H1 (cell line): Measurements from ENCODE around the gene POGLUT2. TPM values are rescaled to one million over a fixed set of nuclear protein-coding genes. Genes with fewer than 3 reads are reported as not detected.

Source experiments
- CTCF ChIA-PET: fragments of 300-600 bp; sonication (Branson Sonifier 250); formaldehyde crosslinking; loops from one replicate; lab custom pipeline; 2021; ENCODE audit not compliant: partially characterized antibody; lab: Charles Lee
- POLR2A ChIA-PET: fragments of 300-600 bp; sonication (Branson Sonifier 250); formaldehyde crosslinking; loops from one replicate; lab custom pipeline; 2021; ENCODE audit warnings: inconsistent platforms; ENCODE audit not compliant: partially characterized antibody; lab: Charles Lee
- DNase-seq, 2 experiments: peaks; one replicate each; pipeline versions ENCODE4 v3.0.0 to v3.0.0-alpha.2; 2010 to 2022; ENCODE audit warnings: low spot score in 2 of 2, low read depth in 1 of 2, mixed read lengths in 1 of 2
- FAIRE-seq: peaks from 2 replicates; lab custom pipeline; 2011; peaks lifted over from hg19 to GRCh38; lab: Jason Lieb, UNC
- H2AFZ ChIP-seq: 2 replicates; pipeline ENCODE4 v1.8.1; 2012; ENCODE audit warnings: low read length, inconsistent platforms
- H2AK5ac ChIP-seq: 2 replicates; pipeline ENCODE4 v1.6.1; 2013; ENCODE audit warnings: low read depth, low read length
- H2BK120ac ChIP-seq: replicated peaks from 2 replicates; pipeline ENCODE3; 2013; ENCODE audit warnings: low read depth, low read length, inconsistent platforms
- H2BK12ac ChIP-seq: 2 replicates; pipeline ENCODE4 v1.6.1; 2013; ENCODE audit warnings: low read depth, low read length
- H2BK15ac ChIP-seq: 2 replicates; pipeline ENCODE4 v1.6.1; 2013; ENCODE audit warnings: low read length
- H2BK20ac ChIP-seq: 2 replicates; pipeline ENCODE4 v1.6.1; 2013; ENCODE audit warnings: low read length
- H2BK5ac ChIP-seq: 2 replicates; pipeline ENCODE4 v1.6.1; 2013; ENCODE audit warnings: low read depth, low read length
- H3K14ac ChIP-seq: 2 replicates; pipeline ENCODE4 v1.6.1; 2013; ENCODE audit warnings: inconsistent platforms; ENCODE audit not compliant: insufficient read length
- H3K18ac ChIP-seq: 2 replicates; pipeline ENCODE4 v1.6.1; 2013; ENCODE audit warnings: low read length; ENCODE audit errors: extremely low read depth
- H3K23ac ChIP-seq: 2 replicates; pipeline ENCODE4 v1.6.1; 2013; ENCODE audit warnings: inconsistent platforms; ENCODE audit not compliant: insufficient read length
- H3K23me2 ChIP-seq: 2 replicates; pipeline ENCODE4 v1.6.1; 2013; ENCODE audit warnings: low read depth, low read length
- H3K27ac ChIP-seq: 2 replicates; pipeline ENCODE4 v1.6.1; 2011; ENCODE audit warnings: low read depth, low read length, inconsistent platforms
- H3K27me3 ChIP-seq, 4 experiments: replicated peaks in 1 of 4; 1 replicate in 1 of 4; 2 replicates in 3 of 4; pipeline versions ENCODE4 v1.6.1 to v1.8.1; 2011 to 2013; ENCODE audit warnings: low read length in 3 of 4, mild to moderate bottlenecking in 3 of 4, inconsistent platforms in 2 of 4, mixed read lengths in 2 of 4, moderate library complexity in 1 of 4; ENCODE audit not compliant: control insufficient read depth in 3 of 4, insufficient read depth in 3 of 4; ENCODE audit errors: extremely low read depth in 1 of 4
- H3K36me3 ChIP-seq, 4 experiments: 2 replicates each; pipeline versions ENCODE4 v1.6.1 to v1.8.1; 2011 to 2013; ENCODE audit warnings: mild to moderate bottlenecking in 4 of 4, low read length in 3 of 4, moderate library complexity in 2 of 4, control low read depth in 1 of 4, inconsistent platforms in 1 of 4; ENCODE audit not compliant: insufficient read depth in 4 of 4, control insufficient read depth in 2 of 4
- H3K4ac ChIP-seq: replicated peaks from 2 replicates; pipeline ENCODE3; 2013; ENCODE audit warnings: low read length, low read depth, mixed read lengths, inconsistent platforms; ENCODE audit not compliant: insufficient read length
- H3K4me1 ChIP-seq, 4 experiments: replicated peaks in 1 of 4; 1 replicate in 1 of 4; 2 replicates in 3 of 4; pipeline versions ENCODE4 v1.6.1 to v1.8.1; 2011 to 2013; ENCODE audit warnings: low read length in 3 of 4, inconsistent platforms in 2 of 4, mixed read lengths in 1 of 4; ENCODE audit not compliant: insufficient read depth in 4 of 4, control insufficient read depth in 3 of 4
- H3K4me2 ChIP-seq, 2 experiments: 2 replicates each; pipeline versions ENCODE4 v1.6.1 to v1.8.1; 2011 to 2013; ENCODE audit warnings: low read depth in 2 of 2, low read length in 2 of 2, control low read depth in 1 of 2, inconsistent platforms in 1 of 2, mild to moderate bottlenecking in 1 of 2; ENCODE audit not compliant: insufficient read depth in 1 of 2
- H3K4me3 ChIP-seq, 4 experiments: fragments of 200-600, 300-600 bp in 1 of 4; sonication (generic), shearing (Covaris generic), sonication (Bioruptor Twin) in 1 of 4; 2 replicates each; pipeline versions ENCODE4 v1.5.1 to v1.8.1; 2011 to 2016; ENCODE audit warnings: low read length in 4 of 4, low read depth in 3 of 4, control low read depth in 2 of 4, inconsistent platforms in 2 of 4, mild to moderate bottlenecking in 2 of 4, mixed read lengths in 1 of 4, moderate library complexity in 1 of 4; ENCODE audit not compliant: insufficient read depth in 2 of 4; ENCODE audit errors: extremely low read depth in 1 of 4
- H3K56ac ChIP-seq: replicated peaks from 2 replicates; pipeline ENCODE3; 2013; ENCODE audit warnings: low read depth, mild to moderate bottlenecking, mixed read lengths, low read length, inconsistent platforms; ENCODE audit not compliant: insufficient read length
- H3K79me1 ChIP-seq: 2 replicates; pipeline ENCODE4 v1.6.1; 2013; ENCODE audit warnings: low read depth, low read length, control low read depth
- H3K79me2 ChIP-seq, 2 experiments: 2 replicates each; pipeline versions ENCODE4 v1.6.1 to v1.8.1; 2012 to 2013; ENCODE audit warnings: low read length in 2 of 2, mild to moderate bottlenecking in 2 of 2, inconsistent platforms in 1 of 2; ENCODE audit not compliant: insufficient read depth in 2 of 2, control insufficient read depth in 1 of 2
- H3K9ac ChIP-seq, 4 experiments: replicated peaks in 1 of 4; 1 replicate in 1 of 4; 2 replicates in 3 of 4; pipeline versions ENCODE4 v1.6.1 to v1.8.1; 2011 to 2013; ENCODE audit warnings: low read depth in 3 of 4, low read length in 3 of 4, control low read depth in 2 of 4, mild to moderate bottlenecking in 2 of 4, moderate library complexity in 2 of 4, inconsistent platforms in 1 of 4; ENCODE audit errors: extremely low read depth in 1 of 4
- H3K9me3 ChIP-seq, 2 experiments: 2 replicates each; pipeline versions ENCODE4 v1.6.1 to v1.8.1; 2012 to 2013; ENCODE audit warnings: mild to moderate bottlenecking in 2 of 2, moderate library complexity in 2 of 2, control low read depth in 1 of 2, inconsistent platforms in 1 of 2, low read depth in 1 of 2, low read length in 1 of 2, mixed read lengths in 1 of 2; ENCODE audit not compliant: insufficient read depth in 2 of 2
- H4K20me1 ChIP-seq, 2 experiments: replicated peaks in 1 of 2; 2 replicates each; pipeline versions ENCODE3 to v1.8.1; 2011 to 2013; ENCODE audit warnings: inconsistent platforms in 2 of 2, low read length in 2 of 2, mild to moderate bottlenecking in 1 of 2; ENCODE audit not compliant: insufficient read depth in 2 of 2, control insufficient read depth in 1 of 2
- H4K5ac ChIP-seq: 2 replicates; pipeline ENCODE4 v1.6.1; 2013; ENCODE audit warnings: low read length, low read depth, mixed read lengths, inconsistent platforms; ENCODE audit not compliant: insufficient read length
- H4K8ac ChIP-seq: 2 replicates; pipeline ENCODE4 v1.8.0; 2013; ENCODE audit warnings: mild to moderate bottlenecking, moderate library complexity, low read length, inconsistent platforms; ENCODE audit not compliant: insufficient read depth; ENCODE audit errors: extremely low read depth
- H4K91ac ChIP-seq: replicated peaks from 2 replicates; pipeline ENCODE3; 2013; ENCODE audit warnings: low read length, mixed read lengths, inconsistent platforms; ENCODE audit not compliant: insufficient read length
- ATF3 ChIP-seq: IDR thresholded peaks from 2 replicates; pipeline ENCODE4 v1.6.1; 2011; ENCODE audit warnings: low read depth, mild to moderate bottlenecking, low read length; ENCODE audit not compliant: insufficient read depth
- BACH1 ChIP-seq: IDR thresholded peaks from 2 replicates; pipeline ENCODE4 v1.6.1; 2012; ENCODE audit warnings: low read length, improper control_type of control experiment
- CEBPB ChIP-seq: IDR thresholded peaks from 2 replicates; pipeline ENCODE4 v1.6.1; 2012; ENCODE audit warnings: low read depth, low read length
- E2F6 ChIP-seq: IDR thresholded peaks from 2 replicates; pipeline ENCODE4 v1.6.1; 2012; ENCODE audit warnings: inconsistent platforms
- GABPA ChIP-seq: IDR thresholded peaks from 2 replicates; pipeline ENCODE4 v1.6.1; 2011; ENCODE audit warnings: mild to moderate bottlenecking, low read length, moderate library complexity, borderline replicate concordance; ENCODE audit not compliant: insufficient read depth
- NANOG ChIP-seq: IDR thresholded peaks from 2 replicates; pipeline ENCODE4 v1.6.1; 2011; ENCODE audit warnings: low read length, low read depth, mild to moderate bottlenecking, inconsistent platforms; ENCODE audit not compliant: insufficient read depth, poor library complexity, severe bottlenecking
- POLR2AphosphoS5 ChIP-seq: IDR thresholded peaks from 2 replicates; pipeline ENCODE4 v1.6.1; 2011; ENCODE audit warnings: low read depth, low read length
- RBBP5 ChIP-seq: IDR thresholded peaks from 2 replicates; pipeline ENCODE4 v1.7.1; 2012; ENCODE audit warnings: low read depth, mild to moderate bottlenecking, inconsistent platforms, low read length, moderate library complexity, borderline replicate concordance
- SIN3A ChIP-seq, 2 experiments: IDR thresholded peaks in 1 of 2; conservative IDR thresholded peaks in 1 of 2; 2 replicates each; pipeline ENCODE4 v1.6.1; 2011 to 2012; ENCODE audit warnings: low read length in 2 of 2, improper control_type of control experiment in 1 of 2, low read depth in 1 of 2, mild to moderate bottlenecking in 1 of 2
- TBP ChIP-seq: IDR thresholded peaks from 2 replicates; pipeline ENCODE4 v1.6.1; 2011; ENCODE audit warnings: low read depth, low read length, improper control_type of control experiment
- TEAD4 ChIP-seq: IDR thresholded peaks from 2 replicates; pipeline ENCODE4 v1.6.1; 2012; ENCODE audit warnings: low read depth, low read length, inconsistent platforms, mixed read lengths
- WGBS, 2 experiments: shearing (Covaris generic) in 1 of 2; methylation state at CpG; one replicate each; pipeline versions ENCODE4 v1.1.6 to v1.1.7; 2013 to 2015; ENCODE audit warnings: low lambda C conversion rate in 2 of 2, mixed read lengths in 2 of 2, inconsistent platforms in 1 of 2, low coverage in 1 of 2, missing lambda C conversion rate in 1 of 2; ENCODE audit not compliant: insufficient replicate concordance in 2 of 2, insufficient coverage in 1 of 2, insufficient read length in 1 of 2; ENCODE audit errors: extremely low coverage in 1 of 2, missing lambda C conversion rate in 1 of 2; 5-methylcytosine and 5-hydroxymethylcytosine counted together
- polyA plus RNA-seq, 7 experiments: library from polyadenylated mRNA; depleted of rRNA in 3 of 7; stranded (reverse) in 5 of 7; unstranded in 2 of 7; fragments of >200 nt in 5 of 7; fragments of 200-250 nt in 2 of 7; gene quantifications; 1 replicate in 5 of 7; 2 replicates in 1 of 7; 4 replicates in 1 of 7; pipeline versions ENCODE4 v1.2.1 to v1.2.3, GENCODE V29; 2011 to 2013; ENCODE audit warnings: missing spikeins in 2 of 7, mixed read lengths in 2 of 7
- total RNA-seq: library from RNA; stranded (reverse); fragmentation: NEBNext Ultra II Directional; extraction: Animal tissue kit (Norgen Biotek cat#: 25700); gene quantifications from 2 replicates; pipeline ENCODE4 v1.2.1, GENCODE V29; 2021

The POGLUT2 gene
- total and polyA plus RNA-seq, 2 of the 8 experiments (the other 6 are each of a cell fraction or from before 2014, with no cell fraction given): 9.9 to 22.3 TPM

- H2BK120ac ChIP-seq: no peak overlapping the region
- H2BK12ac ChIP-seq: no peak overlapping the region
- no peak overlapping the region for H3K56ac ChIP-seq
- no peak overlapping the region for H4K91ac ChIP-seq
- no peak for FAIRE-seq
- H3K18ac ChIP-seq: no peak overlapping the region
- no peak overlapping the region for H3K4me2 ChIP-seq
- no peak overlapping the region for H4K8ac ChIP-seq
- H3K9me3 ChIP-seq: no peaks in the 10 kb centered on the region
- H2BK20ac ChIP-seq: no peak overlapping the region
- H2BK5ac ChIP-seq: no peak overlapping the region; the same call in 1 of the 2 replicates
- no peak overlapping the region for H3K9ac ChIP-seq
- no peak overlapping the region for H3K4ac ChIP-seq
- ChIA-PET CTCF (interaction anchor here (1.6 kb wide), 1 partner anchor 10 kb away, joined by 4 read pairs; no protein-coding TSS in a partner anchor), POLR2A (interaction anchor here (0.7 to 1.1 kb wide), 2 partner anchors 31 to 40 kb away, joined by 3 to 4 read pairs; partner anchors contain the start of genes ERCC5 and TEX30)
- H3K23me2 ChIP-seq: peaks cover 2% of the 10 kb centered on the region; the same call in 1 of the 2 replicates
- no peak overlapping the region; the same call in 1 of the 2 replicates for H2AK5ac ChIP-seq
- H2AFZ ChIP-seq: no peak overlapping the region
- H3K79me2 ChIP-seq: no peaks in the 10 kb centered on the region
- no peak overlapping the region for H3K4me3 ChIP-seq
- no peak overlapping the region for H3K23ac ChIP-seq
- H3K79me1 ChIP-seq: no peaks in the 10 kb centered on the region
- WGBS, 2 experiments: 94% methylated on average over 7 of the region's 7 CpGs; no CpG with 5 or more reads in 1 of the 2 experiments
- H4K20me1 ChIP-seq: no peaks in the 10 kb centered on the region
- H4K5ac ChIP-seq: no peak overlapping the region
- no peak overlapping the region for H3K27ac ChIP-seq
- no peak for DNase-seq
- H3K27me3 ChIP-seq: no peaks in the 10 kb centered on the region
- no peaks in the 10 kb centered on the region for H3K4me1 ChIP-seq
- no peak overlapping the region for H3K14ac ChIP-seq
- H3K36me3 ChIP-seq: no peaks in the 10 kb centered on the region
- peak overlapping the region; percentile 40; the same call in 1 of the 2 replicates for H2BK15ac ChIP-seq
- TF ChIP-seq TEAD4 (no peak), RBBP5 (no peak), BACH1 (no peak), NANOG (no peak), CEBPB (no peak), GABPA (no peak), TBP (no peak), POLR2AphosphoS5 (no peak), SIN3A (conservative IDR thresholded peaks at IDR 0.05 in 1 of 2, IDR thresholded peaks at IDR 0.05 in 1 of 2; ENCODE audit: low read depth in 1 of 2, low read length in 2 of 2) (no peak), E2F6 (no peak), ATF3 (no peak)
Measured at GRCh38 chr13:102814025-102814607, 15.3 kb upstream of the POGLUT2 start.
